ENCODE results near the gene RCVRN. TPM values are rescaled to one million over a fixed set of nuclear protein-coding genes. Genes with fewer than 3 reads are reported as not detected.

Gene RCVRN
- total and polyA plus RNA-seq, 2 of the 13 experiments (the other 11 are each of a cell fraction or from before 2014, with no cell fraction given) = not detected

DNA sequence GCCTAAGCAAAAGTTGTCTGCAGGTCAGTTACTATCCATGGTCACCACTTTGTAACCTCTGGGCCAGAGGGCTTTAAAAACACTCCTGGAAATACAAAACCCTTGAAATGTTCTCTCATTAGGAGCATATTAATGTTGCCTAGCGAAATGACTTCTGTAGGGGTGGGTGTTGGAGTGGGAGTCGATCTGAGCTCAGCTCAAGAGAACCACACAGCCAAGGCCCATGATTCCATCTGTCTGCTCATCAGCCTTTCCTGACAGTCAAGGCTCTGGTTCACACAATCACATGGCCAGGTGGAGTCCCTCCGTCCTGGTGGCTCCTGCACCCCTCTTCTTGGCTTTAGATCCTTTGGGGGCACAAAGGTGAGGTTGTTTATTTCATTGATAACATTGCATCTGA, 26.7 kb downstream of the RCVRN start (continued):
- TF ChIP-seq ATF7-NPFF (CRISPR knock-in tag; IDR thresholded peaks at IDR 0.05; ENCODE audit: low read depth) = no peak
- TF ChIP-seq ASH2L (IDR thresholded peaks at IDR 0.05; ENCODE audit: insufficient read length, low read depth, low read length) = no peak
- no peak for TF ChIP-seq SYNCRIP (IDR thresholded peaks at IDR 0.05; ENCODE audit: insufficient read depth, low read depth, low read length)
- no peak for TF ChIP-seq PTBP1 (IDR thresholded peaks at IDR 0.05; ENCODE audit: low read depth, low read length, poor library complexity, severe bottlenecking)

DNA sequence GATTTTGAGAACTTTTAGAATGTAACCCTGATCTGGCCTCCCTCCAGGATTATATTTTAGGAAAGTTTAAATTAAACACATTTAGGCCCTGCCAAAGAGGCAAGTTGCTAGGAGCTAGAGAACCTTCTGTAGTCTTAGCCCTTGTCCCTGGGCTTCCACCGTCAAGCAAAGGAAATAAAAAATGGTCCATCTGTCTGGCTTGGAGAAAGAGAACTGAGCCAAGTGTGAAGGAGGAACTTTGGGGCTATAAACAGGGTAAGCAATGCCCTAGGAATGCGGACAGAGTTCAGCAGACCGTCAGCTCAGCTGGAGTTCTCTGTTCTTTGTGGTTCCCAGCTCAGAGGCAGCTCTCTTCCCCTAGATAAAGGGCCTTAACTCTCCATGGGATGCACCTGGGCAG, 29.6 kb downstream of the RCVRN start:
- Histone ChIP-seq H2AFZ (ENCODE audit: low read length) (no peak overlapping the region), H3K79me2 (ENCODE audit: insufficient read depth, low read length) (no peaks in the 10 kb centered on the region), H3K4me2 (ENCODE audit: low read depth, low read length) (no peak overlapping the region), H3K27me3 (ENCODE audit: control insufficient read depth in 1 of 2, insufficient read depth in 2 of 2, low read length in 2 of 2) (peaks cover 1 to 35% of the 10 kb centered on the region in 2 experiments; a peak in 3 of 5 replicates), H3K9ac (ENCODE audit: insufficient read depth, low read depth, low read length) (no peak overlapping the region), H4K20me1 (ENCODE audit: insufficient read depth, low read length) (no peaks in the 10 kb centered on the region), H3K27ac (ENCODE audit: extremely low read length, insufficient read depth, low read length) (no peak overlapping the region), H3K4me1 (ENCODE audit: insufficient read depth, low read length) (no peaks in the 10 kb centered on the region), H3K9me3 (ENCODE audit: low read length) (no peaks in the 10 kb centered on the region), H3K4me3 (replicated peaks in 1 of 3; ENCODE audit: insufficient read depth in 1 of 3, low read depth in 2 of 3, low read length in 3 of 3) (no peak overlapping the region), H3K36me3 (replicated peaks in 1 of 2; ENCODE audit: control insufficient read depth in 1 of 2, insufficient read depth in 2 of 2, low read length in 2 of 2) (no peaks in the 10 kb centered on the region)
- no peak for TF ChIP-seq ZNF644 (CRISPR knock-in tag; IDR thresholded peaks at IDR 0.05; ENCODE audit: low read depth)
- no peak for TF ChIP-seq HOXA5 (CRISPR knock-in tag; IDR thresholded peaks at IDR 0.05)
- TF ChIP-seq ZNF577 (CRISPR knock-in tag; IDR thresholded peaks at IDR 0.05; ENCODE audit: borderline replicate concordance, low read depth) = no peak
- TF ChIP-seq, protein P1, sequence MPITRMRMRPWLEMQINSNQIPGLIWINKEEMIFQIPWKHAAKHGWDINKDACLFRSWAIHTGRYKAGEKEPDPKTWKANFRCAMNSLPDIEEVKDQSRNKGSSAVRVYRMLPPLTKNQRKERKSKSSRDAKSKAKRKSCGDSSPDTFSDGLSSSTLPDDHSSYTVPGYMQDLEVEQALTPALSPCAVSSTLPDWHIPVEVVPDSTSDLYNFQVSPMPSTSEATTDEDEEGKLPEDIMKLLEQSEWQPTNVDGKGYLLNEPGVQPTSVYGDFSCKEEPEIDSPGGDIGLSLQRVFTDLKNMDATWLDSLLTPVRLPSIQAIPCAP (CRISPR knock-in tag; IDR thresholded peaks at IDR 0.05; ENCODE audit: low read depth) = no peak
- TF ChIP-seq, protein P2, sequence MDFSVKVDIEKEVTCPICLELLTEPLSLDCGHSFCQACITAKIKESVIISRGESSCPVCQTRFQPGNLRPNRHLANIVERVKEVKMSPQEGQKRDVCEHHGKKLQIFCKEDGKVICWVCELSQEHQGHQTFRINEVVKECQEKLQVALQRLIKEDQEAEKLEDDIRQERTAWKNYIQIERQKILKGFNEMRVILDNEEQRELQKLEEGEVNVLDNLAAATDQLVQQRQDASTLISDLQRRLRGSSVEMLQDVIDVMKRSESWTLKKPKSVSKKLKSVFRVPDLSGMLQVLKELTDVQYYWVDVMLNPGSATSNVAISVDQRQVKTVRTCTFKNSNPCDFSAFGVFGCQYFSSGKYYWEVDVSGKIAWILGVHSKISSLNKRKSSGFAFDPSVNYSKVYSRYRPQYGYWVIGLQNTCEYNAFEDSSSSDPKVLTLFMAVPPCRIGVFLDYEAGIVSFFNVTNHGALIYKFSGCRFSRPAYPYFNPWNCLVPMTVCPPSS (IDR thresholded peaks at IDR 0.05) = no peak
- TF ChIP-seq HHEX (CRISPR knock-in tag; IDR thresholded peaks at IDR 0.05) = no peak
- no peak for TF ChIP-seq CC2D1A (CRISPR knock-in tag; IDR thresholded peaks at IDR 0.05)
- TF ChIP-seq PRMT3 (CRISPR knock-in tag; IDR thresholded peaks at IDR 0.05; ENCODE audit: borderline replicate concordance, low read depth) = no peak
- TF ChIP-seq ERF (CRISPR knock-in tag; IDR thresholded peaks at IDR 0.05) = no peak
- TF ChIP-seq ISL2 (CRISPR knock-in tag; IDR thresholded peaks at IDR 0.05) = no peak
- TF ChIP-seq CCDC6 (CRISPR knock-in tag; IDR thresholded peaks at IDR 0.05) = no peak
- no peak for TF ChIP-seq ZNF709 (CRISPR knock-in tag; IDR thresholded peaks at IDR 0.05)
- TF ChIP-seq ZNF432 (CRISPR knock-in tag; IDR thresholded peaks at IDR 0.05; ENCODE audit: borderline replicate concordance) = no peak
- no peak for TF ChIP-seq DMAP1 (CRISPR knock-in tag; IDR thresholded peaks at IDR 0.05)
- no peak for TF ChIP-seq ZFP62 (CRISPR knock-in tag; IDR thresholded peaks at IDR 0.05)
- no peak for TF ChIP-seq JUNB (CRISPR knock-in tag; IDR thresholded peaks at IDR 0.05; ENCODE audit: borderline replicate concordance)
- TF ChIP-seq TBP (CRISPR knock-in tag; IDR thresholded peaks at IDR 0.05) = no peak
- no peak for TF ChIP-seq ZNF260 (CRISPR knock-in tag; IDR thresholded peaks at IDR 0.05; ENCODE audit: borderline replicate concordance, low read depth)
- no peak for TF ChIP-seq SNAI1 (CRISPR knock-in tag; IDR thresholded peaks at IDR 0.05; ENCODE audit: borderline replicate concordance)
- no TSS peak for BruUV-seq (replicated peaks)
- WGBS (ENCODE audit: low lambda C conversion rate) = 5% methylated on average over 3 of the region's 3 CpGs
- FAIRE-seq (no peak), ATAC-seq (no peak), DNase-seq (ENCODE audit: low spot score) (no peak)
- POLR2A ChIA-PET = no interaction called here
- in situ Hi-C loops (cut with HindIII; ENCODE audit: extremely low pct_ligation_motif_present, low pct_unique_long_range_greater_than_20kb) (no loop called here), intact Hi-C loops (cut with micrococcal nuclease; ENCODE audit: unreplicated experiment) (no loop called here)
- CTCF ChIA-PET (ENCODE audit: low intra/inter-chr PET ratio, low total read pairs) = no interaction called here

All from HepG2 (cell line).